ENCODE data around the gene TMC3. TPM values are rescaled to one million over a fixed set of nuclear protein-coding genes. Genes with fewer than 3 reads are reported as not detected.

TMC3 gene
- total RNA-seq, 1 experiment from 2014 or later: not detected

DNA sequence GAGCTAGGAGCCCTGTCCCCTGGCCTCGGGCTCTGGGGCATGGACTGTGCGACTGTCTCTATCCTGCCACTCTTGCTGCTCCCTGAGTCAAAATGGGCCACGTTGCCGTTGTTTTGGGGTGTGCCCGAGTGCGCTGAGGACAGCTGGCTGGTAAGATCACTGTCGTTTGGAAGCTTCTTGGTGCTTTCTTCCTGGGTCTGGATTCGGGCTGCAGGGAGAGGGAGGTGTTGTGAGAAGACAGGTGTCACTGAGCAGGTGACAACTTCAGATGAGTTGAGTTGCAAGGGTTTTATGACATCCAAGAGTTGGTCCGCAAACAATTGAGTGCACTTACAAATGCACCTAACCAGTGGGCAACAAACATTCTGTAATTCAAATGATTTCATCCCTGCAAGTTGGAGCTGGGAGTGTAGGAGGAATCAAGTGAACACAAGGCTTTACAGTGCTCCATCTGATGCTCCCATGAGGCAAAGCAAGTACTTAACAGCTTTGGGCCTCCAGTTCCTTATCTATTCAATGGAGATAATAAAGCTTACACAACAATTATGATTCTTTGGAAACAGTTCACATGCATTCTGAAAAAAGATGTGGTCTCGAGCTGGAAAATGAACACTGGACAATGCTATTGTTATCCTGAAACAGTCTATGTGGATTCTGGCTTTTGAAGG, 39.1 kb downstream of the TMC3 start:
- H3K9me3 ChIP-seq (ENCODE audit: insufficient read depth, low read depth): no peaks in the 10 kb centered on the region
- BruUV-seq (replicated peaks): no TSS peak
- TF ChIP-seq EZH2 (IDR thresholded peaks at IDR 0.05; ENCODE audit: low read depth) (no peak), CTCF (conservative IDR thresholded peaks at IDR 0.05) (no peak)

DNA sequence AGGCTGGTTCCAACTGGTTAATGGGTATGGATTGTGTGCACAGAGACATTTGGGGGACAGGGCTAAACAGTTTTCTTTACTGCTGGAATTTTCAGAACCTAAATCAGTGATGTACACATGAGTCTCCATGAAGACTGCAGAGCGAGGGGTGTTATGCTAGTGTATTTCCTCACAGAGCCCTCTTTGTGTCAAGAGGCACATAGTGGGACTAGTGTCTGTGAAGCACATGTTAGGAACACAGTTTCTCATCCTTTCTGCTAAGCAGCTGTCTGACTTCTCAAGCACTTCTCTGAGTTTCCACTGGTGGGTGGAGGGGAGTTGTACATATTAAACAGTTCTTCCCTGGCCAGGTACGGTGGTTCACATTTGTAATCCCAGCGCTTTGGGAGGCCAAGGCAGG, 40.6 kb downstream of the TMC3 start:
- no peaks in the 10 kb centered on the region for H3F3A ChIP-seq (ENCODE audit: insufficient read depth, low read depth)
- DNase-seq: no peak
- no peak overlapping the region for H3K27ac ChIP-seq
- no peak overlapping the region for H3K4me3 ChIP-seq
- H3K27me3 ChIP-seq (ENCODE audit: insufficient read depth, low read depth): peaks cover 48% of the 10 kb centered on the region
- BruUV-seq (replicated peaks): no TSS peak
- no peak overlapping the region for H3K4me2 ChIP-seq
- intact Hi-C loops (cut with micrococcal nuclease; ENCODE audit: unreplicated experiment): no loop called here
- H3K36me3 ChIP-seq (ENCODE audit: low read depth): no peaks in the 10 kb centered on the region
- no peak overlapping the region for H2AFZ ChIP-seq
- no peaks in the 10 kb centered on the region for H3K9me3 ChIP-seq (ENCODE audit: insufficient read depth, low read depth)
- H3K4me1 ChIP-seq (replicated peaks; ENCODE audit: insufficient read depth): no peaks in the 10 kb centered on the region
- H3K79me2 ChIP-seq (ENCODE audit: low read depth): no peaks in the 10 kb centered on the region
- H4K20me1 ChIP-seq (ENCODE audit: insufficient read depth): no peaks in the 10 kb centered on the region
- ChIA-PET POLR2A (ENCODE audit: unreplicated experiment) (no interaction called here), CTCF (no interaction called here)
- H3K9me2 ChIP-seq (ENCODE audit: insufficient read depth): no peaks in the 10 kb centered on the region
- TF ChIP-seq EZH2 (IDR thresholded peaks at IDR 0.05; ENCODE audit: low read depth) (no peak), CTCF (conservative IDR thresholded peaks at IDR 0.05) (no peak)

More for the DNA sequence above, 39.1 kb downstream of the TMC3 start:
- no peak overlapping the region for H3K4me2 ChIP-seq
- no peak overlapping the region for H3K27ac ChIP-seq
- H3K36me3 ChIP-seq (ENCODE audit: low read depth): no peaks in the 10 kb centered on the region
- no peak overlapping the region for H2AFZ ChIP-seq
- POLR2A ChIA-PET (ENCODE audit: unreplicated experiment): no interaction called here
- H4K20me1 ChIP-seq (ENCODE audit: insufficient read depth): no peaks in the 10 kb centered on the region
- H3K9me2 ChIP-seq (ENCODE audit: insufficient read depth): no peaks in the 10 kb centered on the region
- H3K27me3 ChIP-seq (ENCODE audit: insufficient read depth, low read depth): peaks cover 48% of the 10 kb centered on the region
- H3K4me1 ChIP-seq (replicated peaks; ENCODE audit: insufficient read depth): no peaks in the 10 kb centered on the region
- H3K4me3 ChIP-seq: no peak overlapping the region
- H3F3A ChIP-seq (ENCODE audit: insufficient read depth, low read depth): no peaks in the 10 kb centered on the region
- no peak for DNase-seq
- no peaks in the 10 kb centered on the region for H3K79me2 ChIP-seq (ENCODE audit: low read depth)
- intact Hi-C loops (cut with micrococcal nuclease; ENCODE audit: unreplicated experiment): no loop called here
- CTCF ChIA-PET: no interaction called here

- Histone ChIP-seq H3F3A (ENCODE audit: insufficient read depth, low read depth) (no peaks in the 10 kb centered on the region), H3K27me3 (ENCODE audit: insufficient read depth, low read depth) (peaks cover 53% of the 10 kb centered on the region), H3K79me2 (ENCODE audit: low read depth) (no peaks in the 10 kb centered on the region), H4K20me1 (ENCODE audit: insufficient read depth) (no peaks in the 10 kb centered on the region), H3K36me3 (ENCODE audit: low read depth) (no peaks in the 10 kb centered on the region), H3K9me2 (ENCODE audit: insufficient read depth) (no peaks in the 10 kb centered on the region), H3K9me3 (ENCODE audit: insufficient read depth, low read depth) (no peaks in the 10 kb centered on the region), H3K4me1 (replicated peaks; ENCODE audit: insufficient read depth) (no peaks in the 10 kb centered on the region), H2AFZ (no peak overlapping the region), H3K27ac (no peak overlapping the region), H3K4me2 (no peak overlapping the region), H3K4me3 (no peak overlapping the region)
- ChIA-PET POLR2A (ENCODE audit: unreplicated experiment) (no interaction called here), CTCF (no interaction called here)
- TF ChIP-seq EZH2 (IDR thresholded peaks at IDR 0.05; ENCODE audit: low read depth) (no peak), CTCF (conservative IDR thresholded peaks at IDR 0.05) (no peak)
- intact Hi-C loops (cut with micrococcal nuclease; ENCODE audit: unreplicated experiment): no loop called here
- no TSS peak for BruUV-seq (replicated peaks)
- no peak for DNase-seq
Measured at GRCh38 chr15:81332326-81332725, 41.7 kb downstream of the TMC3 start.
